ENCODE measurements around the gene SDK1.
"Not testable (repeated sequence)": the region's sequence is repeated elsewhere in the genome, so short reads cannot be mapped to it uniquely, and the experiment has no call there.

The SDK1 gene

GRCh38 chr7:4245135-4245865, 944.2 kb downstream of the SDK1 start:
- DNase-seq (ENCODE audit: low read depth, low spot score) = no peak

GRCh38 chr7:4245866-4246470, 944.9 kb downstream of the SDK1 start:
- no peak for DNase-seq (ENCODE audit: low read depth, low spot score)

- no peak for DNase-seq (ENCODE audit: low read depth, low spot score)
These were observed 945.5 kb downstream of the SDK1 start for GRCh38 chr7:4246536-4246935.

- no peak for DNase-seq (ENCODE audit: low read depth, low spot score)
These were observed 946.2 kb downstream of the SDK1 start for GRCh38 chr7:4247106-4247876.

- DNase-seq (ENCODE audit: low read depth, low spot score) = no peak
These were observed 947.2 kb downstream of the SDK1 start for GRCh38 chr7:4248295-4248694.

- no peak for DNase-seq (ENCODE audit: low read depth, low spot score)
These were observed 948.2 kb downstream of the SDK1 start for GRCh38 chr7:4249241-4249640.

- DNase-seq (ENCODE audit: low read depth, low spot score) = no peak
These were observed 954.3 kb downstream of the SDK1 start for GRCh38 chr7:4255336-4255735.

- no peak for DNase-seq (ENCODE audit: low read depth, low spot score)
These were observed 955.2 kb downstream of the SDK1 start for GRCh38 chr7:4256286-4256685.

- DNase-seq (ENCODE audit: low read depth, low spot score) = no peak
These were observed 956.4 kb downstream of the SDK1 start for GRCh38 chr7:4257146-4258111.

- not testable (repeated sequence) for DNase-seq (ENCODE audit: low read depth, low spot score)
These were observed 959.1 kb downstream of the SDK1 start for GRCh38 chr7:4260116-4260515.

- DNase-seq (ENCODE audit: low read depth, low spot score) = no peak
These were observed 960.0 kb downstream of the SDK1 start for GRCh38 chr7:4260867-4261600.

GRCh38 chr7:4261601-4261960, 960.5 kb downstream of the SDK1 start:
- no peak for DNase-seq (ENCODE audit: low read depth, low spot score)

- not testable (repeated sequence) for DNase-seq (ENCODE audit: low read depth, low spot score)
These were observed 963.2 kb downstream of the SDK1 start for GRCh38 chr7:4264206-4264605.

- DNase-seq (ENCODE audit: low read depth, low spot score) = no peak
These were observed 964.0 kb downstream of the SDK1 start for GRCh38 chr7:4265066-4265465.

GRCh38 chr7:4265676-4266075, 964.6 kb downstream of the SDK1 start:
- no peak for DNase-seq (ENCODE audit: low read depth, low spot score)

GRCh38 chr7:4266270-4267040, 965.4 kb downstream of the SDK1 start:
- no peak for DNase-seq (ENCODE audit: low read depth, low spot score)

- no peak for DNase-seq (ENCODE audit: low read depth, low spot score)
These were observed 966.4 kb downstream of the SDK1 start for GRCh38 chr7:4267341-4268039.

- DNase-seq (ENCODE audit: low read depth, low spot score) = no peak
These were observed 967.3 kb downstream of the SDK1 start for GRCh38 chr7:4268040-4268965.
